Measurements from ENCODE around the gene SLC35F3. TPM values are rescaled to one million over a fixed set of nuclear protein-coding genes. Genes with fewer than 3 reads are reported as not detected.

SLC35F3 gene
- total and polyA plus RNA-seq, 9 of the 15 experiments (the other 6 are each of a cell fraction or from before 2014, with no cell fraction given), result 0.04 to 0.07 (median 0.04) TPM; not detected in 6

- Histone ChIP-seq H3K27me3 (ENCODE audit: control insufficient read depth in 2 of 2, insufficient read depth in 2 of 2, low read length in 2 of 2) (peaks cover 0 to 21% of the 10 kb centered on the region in 2 experiments; a peak in 3 of 5 replicates), H2AFZ (ENCODE audit: low read depth, low read length) (no peak overlapping the region), H3K9me1 (ENCODE audit: control insufficient read depth, insufficient read depth, low read length) (no peaks in the 10 kb centered on the region), H3K4me3 (no peak overlapping the region), H3K27ac (ENCODE audit: extremely low read depth, low read depth, low read length) (no peak overlapping the region), H3K9me3 (replicated peaks; ENCODE audit: control insufficient read depth, insufficient read depth, low read depth, low read length) (no peaks in the 10 kb centered on the region), H3K9ac (ENCODE audit: insufficient read depth in 1 of 2, low read depth in 2 of 2, low read length in 2 of 2) (no peak overlapping the region), H4K20me1 (replicated peaks; ENCODE audit: control insufficient read depth, insufficient read depth, low read length) (no peaks in the 10 kb centered on the region), H3K79me2 (ENCODE audit: control insufficient read depth, insufficient read depth, low read length) (no peaks in the 10 kb centered on the region), H3K4me1 (replicated peaks in 1 of 2; ENCODE audit: control insufficient read depth in 2 of 2, insufficient read depth in 2 of 2, low read length in 2 of 2) (0 out of 5 replicates have a peak, but pooled peaks cover 0 to 3% of the 10 kb centered on the region in 2 experiments), H3K4me2 (ENCODE audit: insufficient read depth, low read length) (no peak overlapping the region), H3K36me3 (ENCODE audit: control insufficient read depth, insufficient read depth, low read length) (no peaks in the 10 kb centered on the region)
- no TSS peak for BruUV-seq (replicated peaks)
- no peak for ATAC-seq
- no peak for TF ChIP-seq NR2F6 (CRISPR knock-in tag; IDR thresholded peaks at IDR 0.05)
- no peak for TF ChIP-seq SMARCC2 (IDR thresholded peaks at IDR 0.05; ENCODE audit: low read depth)
- TF ChIP-seq ZKSCAN8 (CRISPR knock-in tag; IDR thresholded peaks at IDR 0.05), result no peak
- TF ChIP-seq TCF15 (CRISPR knock-in tag; IDR thresholded peaks at IDR 0.05), result no peak
- no peak for TF ChIP-seq IRF9 (tag; IDR thresholded peaks at IDR 0.05)
- TF ChIP-seq TCF7L2 (IDR thresholded peaks at IDR 0.05; ENCODE audit: low read depth, low read length), result no peak
- no peak for TF ChIP-seq PHTF2 (CRISPR knock-in tag; IDR thresholded peaks at IDR 0.05)
- TF ChIP-seq JUN (IDR thresholded peaks at IDR 0.05; ENCODE audit: borderline replicate concordance, low read depth, low read length), result no peak
- no peak for TF ChIP-seq JUN (CRISPR knock-in tag; IDR thresholded peaks at IDR 0.05; ENCODE audit: borderline replicate concordance)
- TF ChIP-seq FUS (optimal IDR thresholded peaks at IDR 0.05; ENCODE audit: low read depth, low read length), result no peak
- TF ChIP-seq GMEB1 (CRISPR knock-in tag; IDR thresholded peaks at IDR 0.05), result no peak
- TF ChIP-seq ARID3B (CRISPR knock-in tag; IDR thresholded peaks at IDR 0.05; ENCODE audit: borderline replicate concordance), result no peak
- 38% methylated on average over 4 of the region's 4 CpGs for WGBS (ENCODE audit: insufficient coverage, low coverage, missing lambda C conversion rate)
- no peak for FAIRE-seq
- intact Hi-C loops (cut with micrococcal nuclease) (no loop called here), in situ Hi-C loops (cut with MboI) (no loop called here)
- DNase-seq (ENCODE audit: extremely low read depth in 1 of 4, low spot score in 3 of 4), result no peak
- ChIA-PET POLR2A (interaction anchor here (0.8 to 1.3 kb wide), 2 partner anchors 16 to 85 kb away, joined by 4 to 5 read pairs; no protein-coding TSS in a partner anchor), CTCF (ENCODE audit: low intra/inter-chr PET ratio) (no interaction called here)
These were observed 53.2 kb downstream of the SLC35F3 start for GRCh38 chr1:233957691-233958090.

Measured in K562 (cell line).